Measurements from ENCODE around the gene UBASH3A. TPM values are rescaled to one million over a fixed set of nuclear protein-coding genes. Genes with fewer than 3 reads are reported as not detected.

The UBASH3A gene
- total RNA-seq, 1 donor from 2014 or later, result not detected

- Mint-ChIP-seq H3K4me1 (peaks cover 21% of the 10 kb centered on the region), H3K9me3 (no peaks in the 10 kb centered on the region), H3K36me3 (ENCODE audit: low read depth) (no peaks in the 10 kb centered on the region), H3K4me3 (no peak overlapping the region), H3K27ac (ENCODE audit: unreplicated experiment) (peak overlapping the region; percentile 8), H3K27me3 (ENCODE audit: low read depth) (no peaks in the 10 kb centered on the region)
- TF ChIP-seq, protein P1, sequence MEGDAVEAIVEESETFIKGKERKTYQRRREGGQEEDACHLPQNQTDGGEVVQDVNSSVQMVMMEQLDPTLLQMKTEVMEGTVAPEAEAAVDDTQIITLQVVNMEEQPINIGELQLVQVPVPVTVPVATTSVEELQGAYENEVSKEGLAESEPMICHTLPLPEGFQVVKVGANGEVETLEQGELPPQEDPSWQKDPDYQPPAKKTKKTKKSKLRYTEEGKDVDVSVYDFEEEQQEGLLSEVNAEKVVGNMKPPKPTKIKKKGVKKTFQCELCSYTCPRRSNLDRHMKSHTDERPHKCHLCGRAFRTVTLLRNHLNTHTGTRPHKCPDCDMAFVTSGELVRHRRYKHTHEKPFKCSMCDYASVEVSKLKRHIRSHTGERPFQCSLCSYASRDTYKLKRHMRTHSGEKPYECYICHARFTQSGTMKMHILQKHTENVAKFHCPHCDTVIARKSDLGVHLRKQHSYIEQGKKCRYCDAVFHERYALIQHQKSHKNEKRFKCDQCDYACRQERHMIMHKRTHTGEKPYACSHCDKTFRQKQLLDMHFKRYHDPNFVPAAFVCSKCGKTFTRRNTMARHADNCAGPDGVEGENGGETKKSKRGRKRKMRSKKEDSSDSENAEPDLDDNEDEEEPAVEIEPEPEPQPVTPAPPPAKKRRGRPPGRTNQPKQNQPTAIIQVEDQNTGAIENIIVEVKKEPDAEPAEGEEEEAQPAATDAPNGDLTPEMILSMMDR (conservative IDR thresholded peaks at IDR 0.05), result no peak
- DNase-seq (ENCODE audit: low read depth, low spot score), result no peak
Measured at GRCh38 chr21:42471716-42472330, 68.1 kb downstream of the UBASH3A start.

DNA sequence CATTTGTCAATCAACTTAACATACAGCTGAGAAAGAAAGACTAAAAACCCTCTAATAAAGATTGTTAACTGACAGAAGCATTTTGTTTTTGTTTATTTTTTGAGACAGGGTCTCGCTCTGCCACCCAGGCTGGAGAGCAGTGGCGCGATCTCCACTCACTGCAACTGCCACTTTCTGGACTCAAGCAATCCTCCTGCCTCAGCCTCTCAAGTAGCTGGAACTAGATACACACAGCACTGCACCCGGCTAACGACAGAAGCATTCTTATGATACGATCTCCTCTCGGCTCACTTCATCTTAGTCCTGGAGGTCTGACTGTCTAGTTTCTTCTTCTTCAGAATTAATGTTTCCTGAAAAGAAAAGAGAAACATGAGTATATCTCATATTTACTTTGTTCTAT is 68.8 kb downstream of the UBASH3A start:
- TF ChIP-seq, protein P1 (conservative IDR thresholded peaks at IDR 0.05), result no peak
- Mint-ChIP-seq H3K36me3 (ENCODE audit: low read depth) (no peaks in the 10 kb centered on the region), H3K4me3 (no peak overlapping the region), H3K9me3 (no peaks in the 10 kb centered on the region), H3K27ac (ENCODE audit: unreplicated experiment) (no peak overlapping the region), H3K27me3 (ENCODE audit: low read depth) (no peaks in the 10 kb centered on the region), H3K4me1 (peaks cover 23% of the 10 kb centered on the region)
- no peak for DNase-seq (ENCODE audit: low read depth, low spot score)

- Mint-ChIP-seq H3K4me1 (peaks cover 19% of the 10 kb centered on the region), H3K27ac (ENCODE audit: unreplicated experiment) (no peak overlapping the region), H3K36me3 (ENCODE audit: low read depth) (no peaks in the 10 kb centered on the region), H3K9me3 (no peaks in the 10 kb centered on the region), H3K4me3 (no peak overlapping the region), H3K27me3 (ENCODE audit: low read depth) (no peaks in the 10 kb centered on the region)
- no peak for DNase-seq (ENCODE audit: low read depth, low spot score)
- TF ChIP-seq, protein P1 (conservative IDR thresholded peaks at IDR 0.05), result no peak
Measured at GRCh38 chr21:42473498-42474042, 69.9 kb downstream of the UBASH3A start.

GRCh38 chr21:42474043-42474831 is 70.5 kb downstream of the UBASH3A start:
- Mint-ChIP-seq H3K9me3 (no peaks in the 10 kb centered on the region), H3K4me3 (no peak overlapping the region), H3K4me1 (peaks cover 15% of the 10 kb centered on the region), H3K27ac (ENCODE audit: unreplicated experiment) (no peak overlapping the region), H3K27me3 (ENCODE audit: low read depth) (no peaks in the 10 kb centered on the region), H3K36me3 (ENCODE audit: low read depth) (no peaks in the 10 kb centered on the region)
- DNase-seq (ENCODE audit: low read depth, low spot score), result no peak
- TF ChIP-seq, protein P1 (conservative IDR thresholded peaks at IDR 0.05), result no peak

DNA sequence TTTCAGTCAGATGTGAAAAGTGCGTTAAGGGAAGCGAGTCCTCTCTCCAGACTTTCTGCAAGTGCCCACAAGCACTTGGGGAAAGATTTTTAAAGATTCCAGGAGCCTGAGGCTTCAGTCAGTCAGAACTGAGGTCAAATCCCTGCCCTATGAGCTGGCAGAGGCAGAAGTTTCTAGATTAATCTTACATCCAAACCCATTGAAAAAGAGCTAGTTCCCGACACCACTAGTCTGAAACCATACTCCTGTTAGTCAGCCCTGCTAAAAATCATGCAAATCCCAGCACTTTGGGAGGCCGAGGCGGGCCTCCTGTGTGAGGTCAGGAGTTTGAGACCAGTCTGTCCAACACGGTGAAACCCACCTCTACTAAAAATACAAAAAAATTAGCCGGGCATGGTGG is 71.3 kb downstream of the UBASH3A start:
- TF ChIP-seq, protein P1 (conservative IDR thresholded peaks at IDR 0.05), result no peak
- no peak for DNase-seq (ENCODE audit: low read depth, low spot score)
- Mint-ChIP-seq H3K4me3 (no peak overlapping the region), H3K4me1 (peaks cover 19% of the 10 kb centered on the region), H3K27me3 (ENCODE audit: low read depth) (no peaks in the 10 kb centered on the region), H3K36me3 (ENCODE audit: low read depth) (peaks cover 2% of the 10 kb centered on the region), H3K27ac (ENCODE audit: unreplicated experiment) (no peak overlapping the region), H3K9me3 (peaks cover 4% of the 10 kb centered on the region)
